HG02798 (cell line): ENCODE results near the gene PARD3B.

Experiments
- ATAC-seq: cut with Tn5 transposase; IDR thresholded peaks from one replicate; pipeline ENCODE4 v1.9.1; 2021; ENCODE audit warnings: mild to moderate bottlenecking; ENCODE audit not compliant: unreplicated experiment, poor library complexity

Gene PARD3B

DNA sequence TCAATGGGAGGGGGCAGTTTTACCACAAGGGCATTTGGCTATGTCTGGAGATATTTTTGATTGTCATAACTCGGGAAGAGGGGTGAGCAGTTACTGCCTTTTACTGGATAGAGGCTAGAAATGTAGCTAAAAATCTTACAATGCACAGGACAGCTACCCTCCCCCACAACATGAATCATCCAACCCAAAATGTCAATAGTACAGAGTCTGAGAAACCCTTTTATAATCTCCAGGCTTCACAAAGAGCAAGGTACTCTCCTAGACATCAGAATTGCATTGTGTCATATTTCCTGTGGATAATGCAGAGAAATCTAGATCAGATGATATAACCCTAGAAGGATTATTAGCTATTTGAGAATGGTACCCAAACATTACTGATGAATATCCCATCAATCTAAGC lies 859.9 kb downstream of the PARD3B start:
- ATAC-seq: no peak

DNA sequence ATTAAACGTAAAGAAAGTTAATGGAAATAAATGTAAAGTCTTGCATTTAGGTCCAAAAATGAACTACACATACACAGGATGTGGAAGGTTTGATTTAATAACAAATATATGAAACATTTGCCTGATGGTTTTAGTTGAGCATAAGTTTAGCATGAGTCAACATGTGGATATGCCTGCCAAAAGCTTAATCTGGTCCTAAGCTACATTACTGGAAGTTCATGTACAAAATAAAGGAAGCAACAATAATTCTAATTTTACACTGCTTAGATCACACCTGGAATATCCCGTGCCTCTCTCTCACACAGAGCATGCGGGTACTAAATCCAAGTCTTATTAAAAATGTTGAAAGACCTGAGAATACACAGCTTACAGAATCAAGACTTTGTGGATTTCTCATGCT lies 860.5 kb downstream of the PARD3B start:
- no peak for ATAC-seq

DNA sequence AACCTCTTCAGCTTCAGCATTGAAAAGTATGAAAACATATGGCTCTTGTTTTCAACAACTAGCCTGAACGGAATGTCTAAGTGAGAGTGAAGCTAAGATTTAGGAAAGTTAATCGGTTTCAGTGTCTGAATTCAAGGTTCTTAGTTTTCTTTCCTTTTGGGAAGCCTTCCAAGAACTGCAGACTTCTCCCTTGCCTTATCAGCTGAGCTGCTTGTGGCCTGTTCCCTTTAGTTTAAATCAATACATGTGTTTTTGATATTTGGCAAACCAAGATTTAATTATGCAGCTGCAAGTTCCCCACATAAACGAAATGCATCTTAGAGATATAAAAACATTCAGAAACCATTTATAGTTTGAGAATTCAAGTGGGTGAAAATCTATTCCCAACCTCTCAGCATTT lies 862.7 kb downstream of the PARD3B start:
- no peak for ATAC-seq

DNA sequence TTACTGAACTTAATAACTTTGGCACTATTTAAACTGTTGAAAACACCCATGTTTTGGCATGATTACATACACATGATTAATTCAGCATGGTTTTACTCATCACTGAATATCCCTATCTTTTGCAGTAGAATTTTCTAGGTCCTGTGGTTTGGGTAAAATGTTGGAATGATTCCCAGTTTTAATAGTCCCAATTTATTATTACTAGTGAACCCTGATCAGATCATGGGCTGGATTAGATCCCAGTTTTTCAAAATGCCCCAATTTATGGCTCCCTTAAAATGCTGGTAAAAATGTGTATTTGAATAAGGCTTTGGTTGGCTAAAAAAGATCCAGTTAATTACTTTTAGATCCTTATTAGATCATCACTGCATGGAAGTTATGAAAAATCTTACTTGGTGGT lies 863.4 kb downstream of the PARD3B start:
- no peak for ATAC-seq

DNA sequence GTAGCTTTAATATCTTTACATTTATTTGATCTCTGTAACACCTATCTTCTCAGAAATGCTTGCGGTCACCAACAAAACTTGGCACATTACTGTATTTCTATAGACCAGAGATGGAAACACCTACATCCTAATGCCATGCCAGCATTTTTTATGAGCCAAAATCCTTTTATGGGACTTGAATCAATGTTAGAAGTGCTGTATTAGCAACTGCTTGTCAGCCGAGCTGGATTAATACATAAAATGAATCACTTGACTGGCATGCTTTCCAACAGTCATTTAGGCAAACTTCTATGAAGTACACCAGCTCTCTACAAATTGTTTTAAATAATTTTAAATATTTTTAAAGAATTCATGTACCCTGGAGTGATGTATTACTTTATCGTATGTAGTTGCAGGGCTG lies 864.1 kb downstream of the PARD3B start:
- ATAC-seq: no peak

DNA sequence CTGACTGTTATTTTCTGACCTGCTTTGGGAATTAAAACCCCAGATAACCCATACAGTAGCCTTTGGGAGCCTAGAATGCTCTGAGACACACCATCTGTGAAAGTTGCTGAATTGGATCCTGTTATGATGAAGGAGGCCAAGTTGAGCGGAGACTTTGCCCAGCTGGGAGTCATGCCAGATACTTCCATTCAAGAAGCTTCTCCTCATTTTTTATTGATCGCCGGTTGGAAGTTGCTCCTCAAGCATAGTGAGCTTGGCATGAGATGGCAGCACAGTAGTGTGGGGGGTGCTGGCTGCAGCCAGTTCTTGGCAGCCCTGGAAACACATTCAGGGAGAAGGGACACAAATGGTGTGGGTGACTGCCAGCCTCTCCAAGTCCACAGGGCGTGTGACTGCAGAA lies 866.3 kb downstream of the PARD3B start:
- no peak for ATAC-seq

DNA sequence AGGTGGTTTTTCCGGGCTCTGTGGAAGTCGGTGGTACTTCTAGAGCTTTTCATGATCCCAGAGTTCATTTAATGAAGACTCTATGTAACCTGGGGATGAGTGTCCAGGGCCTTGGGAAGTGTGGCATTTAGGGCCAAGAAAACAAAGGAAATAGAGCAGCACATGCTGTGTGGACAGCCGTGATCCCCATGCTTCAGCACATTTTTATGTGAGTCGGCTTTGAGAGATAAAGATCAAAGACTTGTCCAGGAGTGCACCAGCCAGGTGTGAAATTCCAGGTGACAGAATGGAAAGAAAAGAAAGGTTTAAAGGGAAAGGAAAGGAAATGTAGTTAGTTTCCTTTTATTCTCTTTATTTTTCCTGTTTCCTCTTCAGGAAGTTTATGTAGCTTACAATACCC lies 879.1 kb downstream of the PARD3B start:
- ATAC-seq: no peak

DNA sequence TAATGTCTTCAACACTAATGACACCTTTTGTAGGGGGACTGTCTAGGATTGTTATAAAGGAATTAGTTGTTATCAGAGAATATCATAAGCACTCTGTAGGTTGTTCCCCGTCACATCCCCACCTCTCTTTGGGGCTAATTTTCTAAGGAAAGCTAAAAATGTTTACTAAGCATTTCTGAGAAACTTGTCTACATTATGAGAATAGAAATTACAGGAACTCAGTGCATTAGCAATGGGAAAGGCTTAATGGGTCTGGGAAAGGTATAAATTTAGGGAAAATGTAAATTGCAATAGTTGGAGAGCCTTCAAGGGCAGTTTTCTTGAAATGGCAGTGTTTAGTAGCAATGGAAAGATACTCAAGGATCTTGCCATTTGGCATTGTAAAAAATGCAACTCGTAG lies 879.8 kb downstream of the PARD3B start:
- ATAC-seq: no peak

DNA sequence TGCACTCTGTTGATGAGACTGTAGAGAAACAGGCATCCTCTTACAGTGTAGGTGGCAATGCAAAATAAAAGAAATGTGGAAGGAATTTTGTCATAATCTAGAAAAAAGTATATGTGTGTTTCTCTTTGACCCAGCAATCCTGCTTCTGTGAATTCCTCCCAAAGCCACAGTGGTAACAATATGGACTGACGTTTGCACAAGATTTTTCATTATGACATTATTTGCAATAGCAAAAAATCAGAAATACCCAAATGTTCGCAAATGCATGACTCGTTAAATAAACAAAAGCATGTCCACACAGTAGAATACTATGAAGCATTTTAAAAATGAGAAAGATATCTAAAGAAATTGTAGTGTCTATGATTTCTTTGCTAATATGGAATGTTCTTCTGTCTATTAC lies 881.8 kb downstream of the PARD3B start:
- no peak for ATAC-seq

DNA sequence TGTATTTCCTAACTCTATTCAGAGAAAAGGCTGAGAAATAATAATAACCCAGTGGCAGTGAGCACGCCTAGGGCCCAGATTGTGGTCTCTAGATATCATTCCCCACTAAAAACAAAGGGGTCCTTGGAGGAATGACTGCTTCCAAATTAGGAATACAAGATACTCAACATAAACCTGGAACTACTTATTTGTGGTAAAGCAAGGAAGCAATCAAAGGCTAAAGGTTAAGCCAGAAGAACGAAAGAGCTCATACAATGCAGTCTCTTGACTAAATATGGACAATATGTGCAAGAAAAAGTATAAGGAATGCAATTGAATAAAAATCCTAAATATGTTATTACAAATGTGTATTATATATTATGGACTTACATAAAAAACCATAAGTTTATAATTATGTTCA lies 883.5 kb downstream of the PARD3B start:
- no peak for ATAC-seq

DNA sequence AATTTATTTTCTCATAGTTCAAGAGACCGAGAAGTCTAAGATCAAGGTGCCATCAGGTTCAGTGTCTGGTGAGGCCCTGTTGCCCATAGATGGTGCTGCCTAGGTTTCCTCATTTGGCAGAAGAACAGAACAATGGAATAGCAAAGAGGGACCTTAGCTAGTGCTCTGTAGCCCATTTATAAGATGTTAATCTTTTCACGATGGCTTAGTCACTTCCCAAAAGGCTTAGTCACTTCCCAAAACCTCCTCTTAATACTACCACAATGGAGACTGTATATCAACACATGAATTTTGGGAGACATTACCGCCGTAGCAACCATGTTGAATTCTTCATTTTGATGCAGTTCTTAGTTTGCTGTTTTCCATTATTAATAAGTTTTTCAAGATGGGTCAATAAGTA lies 890.7 kb downstream of the PARD3B start:
- ATAC-seq: no peak

DNA sequence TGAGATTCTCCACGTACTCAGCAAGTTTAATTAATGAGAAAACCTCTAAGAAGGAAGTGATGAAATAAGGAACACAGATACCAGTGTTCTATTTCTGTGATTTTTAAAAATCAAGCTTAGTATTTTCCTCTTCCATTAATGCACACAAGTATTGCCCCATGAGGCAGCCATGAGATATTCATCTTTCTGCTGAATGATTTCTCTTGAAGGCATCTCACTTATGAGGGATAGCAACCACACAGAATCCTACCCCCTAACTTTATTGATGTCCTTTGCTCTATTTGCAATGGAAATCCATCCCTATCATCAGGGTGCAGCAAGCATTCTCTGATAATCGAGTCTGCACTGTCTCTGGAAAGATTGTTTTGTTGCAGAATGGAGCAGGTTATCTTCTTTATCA lies 893.0 kb downstream of the PARD3B start:
- ATAC-seq: no peak

DNA sequence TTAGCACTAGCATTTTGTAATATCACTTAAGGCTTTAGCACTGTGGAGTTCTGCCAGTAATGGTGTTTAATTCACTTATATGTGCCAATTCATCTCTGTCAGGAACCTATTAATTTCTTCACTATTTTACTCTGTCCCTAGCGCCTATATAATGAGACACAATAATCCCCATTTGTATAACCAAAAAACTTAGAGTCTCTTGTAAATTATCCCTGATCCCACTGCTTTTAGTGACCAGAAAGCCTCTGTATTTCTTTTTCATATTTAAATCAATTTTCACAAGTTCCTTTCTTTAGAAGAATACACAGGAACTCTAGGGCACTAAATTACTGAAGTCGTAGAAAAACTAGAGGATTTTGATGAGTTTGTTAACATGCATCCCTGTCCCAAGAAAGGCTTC lies 894.3 kb downstream of the PARD3B start:
- no peak for ATAC-seq

DNA sequence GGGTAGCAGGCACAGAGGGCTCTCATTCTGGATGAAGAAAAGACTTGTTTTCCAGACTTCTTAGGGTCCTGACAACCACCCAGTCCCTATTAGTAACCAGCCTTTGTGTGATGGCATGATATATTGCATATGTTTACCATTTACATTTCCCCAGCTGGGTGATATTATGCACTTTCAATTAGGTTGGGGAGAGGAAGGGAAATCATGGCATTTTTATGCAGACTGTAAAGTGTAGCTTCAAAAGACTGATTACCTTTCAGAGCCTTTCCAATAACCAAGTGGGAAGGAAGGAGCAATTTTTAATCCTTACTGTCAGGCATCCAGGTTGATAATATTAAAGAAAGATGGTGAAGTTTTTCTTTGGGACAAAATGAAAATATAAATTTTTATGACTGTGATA lies 896.2 kb downstream of the PARD3B start:
- ATAC-seq: no peak

DNA sequence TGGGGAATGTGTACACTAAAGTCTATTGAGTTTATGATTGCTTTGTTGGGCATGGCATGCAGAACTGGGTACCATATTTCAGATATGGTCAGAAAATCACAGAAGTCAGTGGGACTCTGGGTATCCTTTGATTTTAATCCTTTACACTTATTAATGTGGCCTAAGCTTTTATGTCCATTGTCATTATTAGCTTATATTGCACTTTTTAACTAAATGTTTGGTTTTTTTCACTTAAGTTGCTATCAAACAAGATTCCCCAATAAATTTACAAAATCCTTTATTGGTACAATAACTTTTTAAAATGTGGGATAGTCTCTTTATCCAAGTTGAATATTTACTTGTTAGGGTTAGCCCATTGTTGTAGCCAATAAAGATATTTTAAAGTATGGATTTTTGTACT lies 902.9 kb downstream of the PARD3B start:
- no peak for ATAC-seq

DNA sequence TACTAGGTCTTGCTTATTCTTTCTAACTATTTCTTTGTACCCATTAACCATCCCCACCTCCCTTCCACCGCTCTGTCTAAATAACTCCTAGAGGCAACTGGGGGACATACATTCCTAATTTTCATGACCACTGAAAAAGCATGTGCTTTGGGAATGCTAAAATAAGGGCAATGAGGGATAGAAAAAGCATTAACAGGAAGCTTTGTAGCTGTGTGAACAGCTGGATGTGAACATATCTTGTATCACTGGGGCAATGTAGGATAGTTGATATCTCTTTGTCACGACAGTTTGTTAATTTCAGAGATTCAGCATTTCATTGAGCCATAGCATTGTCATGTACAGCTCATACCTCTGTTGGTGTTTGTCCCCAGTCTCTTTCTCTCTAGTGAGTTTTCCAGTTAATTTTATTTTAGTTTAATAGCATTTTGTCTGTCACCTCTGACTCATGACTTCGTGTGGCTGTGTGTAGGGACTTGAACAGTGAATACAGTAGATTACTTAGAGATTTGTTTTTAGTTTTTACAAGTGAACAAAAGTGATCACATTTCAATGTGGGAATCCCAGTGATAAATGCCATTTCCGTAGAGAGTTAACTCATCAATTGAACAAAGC lies 906.7 kb downstream of the PARD3B start:
- no peak for ATAC-seq

DNA sequence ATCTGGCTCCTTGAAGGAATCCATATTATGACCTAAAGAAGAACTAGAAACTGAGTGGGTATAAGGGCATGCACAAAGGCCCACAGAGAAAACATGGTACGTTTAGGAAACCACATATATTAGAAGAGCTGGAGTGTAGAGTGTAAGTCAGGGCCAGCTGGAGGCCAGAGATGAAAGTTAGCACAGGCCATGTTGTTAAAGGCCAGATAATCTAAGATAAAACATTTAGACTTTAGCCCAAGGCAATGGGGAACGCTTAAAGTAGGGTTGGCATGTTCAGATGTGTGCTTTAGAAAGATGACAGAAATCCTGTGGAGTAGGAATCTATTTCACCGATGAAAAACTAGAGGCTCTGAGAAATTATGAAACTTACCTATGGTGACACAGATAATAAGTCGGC lies 907.9 kb downstream of the PARD3B start:
- ATAC-seq: no peak

DNA sequence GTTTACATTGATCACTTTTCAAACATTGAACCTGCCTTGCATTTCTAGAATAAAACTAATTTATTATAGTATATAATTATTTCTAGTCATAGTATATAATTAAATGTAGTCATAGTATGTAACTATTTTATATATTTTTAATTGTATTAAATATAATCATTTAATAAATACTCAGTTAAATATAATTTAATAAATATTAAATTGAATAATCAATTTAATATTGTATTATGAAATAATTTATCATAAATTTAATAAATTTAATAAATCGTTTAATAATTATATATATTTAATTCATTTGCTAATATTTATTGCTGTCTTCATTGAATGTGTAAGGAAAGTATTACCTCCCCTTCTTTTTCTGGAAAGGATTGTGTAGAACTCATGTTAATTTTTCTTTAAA lies 911.4 kb downstream of the PARD3B start:
- no peak for ATAC-seq

DNA sequence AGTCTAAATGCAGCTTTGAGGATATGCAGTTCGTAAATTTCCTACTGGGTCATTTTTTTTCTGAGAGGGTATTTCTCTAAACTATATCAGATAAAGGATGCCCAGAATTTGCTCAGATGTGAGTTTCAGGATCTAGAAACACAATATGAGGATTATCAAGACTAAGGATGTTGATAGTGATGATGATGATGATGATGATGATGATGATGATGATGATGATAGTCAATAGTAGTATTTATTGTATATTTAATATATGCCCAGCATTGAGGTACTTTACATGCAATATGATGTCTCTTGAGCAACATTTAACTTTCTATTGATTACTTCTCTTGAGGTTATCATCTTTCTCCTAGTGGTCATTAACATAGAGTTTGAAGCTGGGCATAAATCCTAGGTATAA lies 914.9 kb downstream of the PARD3B start:
- ATAC-seq: no peak

DNA sequence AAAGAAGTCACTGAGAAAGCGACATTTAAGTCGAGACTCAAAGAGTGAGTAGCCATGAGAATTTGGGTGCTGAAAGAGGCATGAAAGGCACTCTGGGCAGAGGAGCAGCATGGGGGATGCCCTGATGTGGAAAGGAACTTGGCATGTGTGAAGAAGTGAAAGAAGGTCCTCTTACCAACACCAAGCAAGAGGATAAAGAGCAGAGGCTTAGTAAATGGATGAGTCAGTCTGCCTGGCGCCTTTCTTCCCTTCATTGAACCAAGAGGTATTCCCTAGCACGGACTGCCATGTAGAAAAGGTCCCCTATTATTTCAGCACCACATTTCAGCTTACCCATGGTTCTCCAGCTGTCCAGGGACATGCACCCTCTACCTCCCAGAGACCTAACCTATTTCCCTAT lies 915.9 kb downstream of the PARD3B start:
- no peak for ATAC-seq

DNA sequence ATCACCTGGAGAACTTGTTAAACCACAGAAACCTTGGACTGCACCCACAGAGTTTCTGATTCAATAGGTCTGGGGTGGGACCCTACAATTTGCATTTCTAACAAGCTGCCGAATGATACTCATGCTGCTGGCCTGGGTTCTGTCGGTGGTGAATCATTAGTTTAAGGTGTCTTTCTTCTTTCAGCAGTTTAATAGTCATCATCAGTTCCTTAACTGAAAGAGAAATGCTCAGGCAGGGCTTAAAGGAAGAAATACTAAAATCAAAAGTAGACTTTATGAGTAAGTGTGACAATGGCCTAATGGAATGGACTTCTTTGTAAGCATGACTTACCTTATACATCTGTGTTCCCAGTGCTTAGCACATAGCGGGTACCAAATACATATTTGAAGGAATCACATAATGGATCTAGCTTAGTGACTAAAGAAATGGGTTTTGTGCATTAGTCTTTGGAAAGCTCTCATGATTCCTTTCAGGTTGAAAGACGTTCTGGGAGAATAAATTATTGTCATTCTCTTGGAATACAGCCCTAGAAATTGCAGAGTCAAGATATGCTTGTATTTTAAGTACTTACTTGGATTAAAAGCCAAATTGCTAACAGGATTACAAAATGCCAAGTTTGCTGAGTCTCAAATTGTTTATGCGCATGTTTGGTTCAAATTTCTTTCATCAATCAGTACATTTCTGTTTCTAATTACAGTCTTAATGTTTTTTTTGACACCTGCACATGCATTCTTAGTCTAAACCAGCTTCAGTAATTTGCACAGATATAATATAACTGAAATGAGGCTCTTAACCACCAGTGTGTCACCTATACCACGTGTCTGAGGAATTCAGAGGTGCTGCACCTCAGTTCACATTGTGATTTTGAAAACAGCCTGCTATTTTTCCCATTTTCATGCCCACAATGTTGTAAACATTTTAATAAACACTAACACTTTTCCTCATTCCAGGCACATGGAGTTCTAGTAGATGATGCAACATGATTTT lies 916.7 kb downstream of the PARD3B start:
- ATAC-seq: no peak
